Astrocyte of the cerebellum (primary cell): Measurements from ENCODE around the gene NTM.
A peak's percentile ranks its signal among the peaks of the same experiment; 100 is the strongest.

Experiments
- DNase-seq: peaks from one replicate; pipeline ENCODE4 v3.0.0-alpha.2; 2011; ENCODE audit warnings: low read depth
- H3K4me3 ChIP-seq: 2 replicates; pipeline ENCODE4 v1.5.1; 2011; ENCODE audit warnings: mild to moderate bottlenecking, low read depth, low read length, moderate library complexity
- in situ Hi-C: cut with HindIII; loops from 2 replicates; pipeline ENCODE4 v1.10.0; 2017; ENCODE audit warnings: low sequenced_read_pairs
- TF ChIP-seq, protein P1 (sequence below): IDR thresholded peaks from 2 replicates; pipeline ENCODE4 v1.5.1; 2012; ENCODE audit warnings: low read length, low read depth, moderate library complexity, mild to moderate bottlenecking; ENCODE audit errors: missing control alignments

The NTM gene

GRCh38 chr11:132093536-132094259 is 723.3 kb downstream of the NTM start:
- DNase-seq, result no peak

DNA sequence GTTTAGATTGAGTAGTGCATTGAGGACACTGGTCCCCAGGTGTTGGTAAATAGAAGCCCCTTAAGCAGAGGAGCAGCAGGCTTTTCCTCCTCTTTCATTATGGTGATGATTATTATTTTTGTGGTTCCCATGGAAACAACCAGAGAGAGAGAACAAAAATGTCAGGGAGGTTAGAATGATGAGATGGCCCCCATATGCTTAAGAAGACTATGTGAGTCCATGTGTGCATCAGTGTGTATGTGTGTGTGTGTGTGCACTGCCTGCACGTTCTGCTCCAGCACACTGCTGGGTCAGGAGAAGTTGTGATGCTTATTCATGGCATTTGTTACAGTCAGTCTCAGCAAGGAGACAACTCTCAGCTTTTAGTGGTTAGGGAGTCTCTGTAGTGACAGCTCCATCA is 724.2 kb downstream of the NTM start:
- no peak for DNase-seq
- TF ChIP-seq, protein P1, sequence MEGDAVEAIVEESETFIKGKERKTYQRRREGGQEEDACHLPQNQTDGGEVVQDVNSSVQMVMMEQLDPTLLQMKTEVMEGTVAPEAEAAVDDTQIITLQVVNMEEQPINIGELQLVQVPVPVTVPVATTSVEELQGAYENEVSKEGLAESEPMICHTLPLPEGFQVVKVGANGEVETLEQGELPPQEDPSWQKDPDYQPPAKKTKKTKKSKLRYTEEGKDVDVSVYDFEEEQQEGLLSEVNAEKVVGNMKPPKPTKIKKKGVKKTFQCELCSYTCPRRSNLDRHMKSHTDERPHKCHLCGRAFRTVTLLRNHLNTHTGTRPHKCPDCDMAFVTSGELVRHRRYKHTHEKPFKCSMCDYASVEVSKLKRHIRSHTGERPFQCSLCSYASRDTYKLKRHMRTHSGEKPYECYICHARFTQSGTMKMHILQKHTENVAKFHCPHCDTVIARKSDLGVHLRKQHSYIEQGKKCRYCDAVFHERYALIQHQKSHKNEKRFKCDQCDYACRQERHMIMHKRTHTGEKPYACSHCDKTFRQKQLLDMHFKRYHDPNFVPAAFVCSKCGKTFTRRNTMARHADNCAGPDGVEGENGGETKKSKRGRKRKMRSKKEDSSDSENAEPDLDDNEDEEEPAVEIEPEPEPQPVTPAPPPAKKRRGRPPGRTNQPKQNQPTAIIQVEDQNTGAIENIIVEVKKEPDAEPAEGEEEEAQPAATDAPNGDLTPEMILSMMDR, result no peak
- in situ Hi-C loops, result no loop called here
- no peak overlapping the region for H3K4me3 ChIP-seq

More at GRCh38 chr11:132093536-132094259, 723.3 kb downstream of the NTM start:
- TF ChIP-seq, protein P1, result no peak
- in situ Hi-C loops, result no loop called here
- no peak overlapping the region for H3K4me3 ChIP-seq

GRCh38 chr11:132095230-132096131 is 725.1 kb downstream of the NTM start:
- no peak for DNase-seq
- TF ChIP-seq, protein P1, result no peak
- H3K4me3 ChIP-seq, result no peak overlapping the region
- in situ Hi-C loops, result no loop called here

DNA sequence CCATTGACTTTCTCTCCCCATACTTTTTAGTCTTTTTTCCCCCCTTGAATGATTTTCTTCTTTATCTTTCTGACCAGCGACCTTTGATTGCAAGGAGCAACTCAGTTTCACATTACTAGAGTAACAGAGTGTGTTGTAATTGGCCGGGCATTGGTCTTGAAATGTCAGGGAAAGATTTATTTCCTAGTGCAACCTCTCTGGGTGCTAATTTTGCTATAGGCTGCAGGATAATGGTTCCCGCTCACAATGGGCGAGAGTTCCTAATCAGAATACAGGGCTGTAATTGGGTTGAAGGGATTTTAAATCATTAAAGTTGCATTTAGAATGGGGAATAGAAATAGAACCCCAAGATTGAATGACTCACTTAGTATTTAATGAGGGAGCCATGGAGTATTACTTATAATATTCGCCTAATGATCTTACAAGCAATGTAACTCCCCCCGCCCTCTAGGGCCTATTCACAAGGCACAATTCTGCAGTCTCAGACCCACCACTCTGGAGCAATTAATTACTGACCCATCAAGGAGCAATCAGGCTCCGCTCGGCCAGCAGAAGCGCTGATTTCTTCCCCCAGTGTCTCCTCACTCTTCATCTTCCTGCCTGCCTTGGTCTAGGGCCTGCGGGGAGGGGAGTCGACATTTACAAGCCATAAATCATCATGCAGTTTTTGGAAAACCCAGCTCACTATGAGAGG is 725.9 kb downstream of the NTM start:
- in situ Hi-C loops, result no loop called here
- DNase-seq, result no peak
- TF ChIP-seq, protein P1, result no peak
- no peak overlapping the region for H3K4me3 ChIP-seq

DNA sequence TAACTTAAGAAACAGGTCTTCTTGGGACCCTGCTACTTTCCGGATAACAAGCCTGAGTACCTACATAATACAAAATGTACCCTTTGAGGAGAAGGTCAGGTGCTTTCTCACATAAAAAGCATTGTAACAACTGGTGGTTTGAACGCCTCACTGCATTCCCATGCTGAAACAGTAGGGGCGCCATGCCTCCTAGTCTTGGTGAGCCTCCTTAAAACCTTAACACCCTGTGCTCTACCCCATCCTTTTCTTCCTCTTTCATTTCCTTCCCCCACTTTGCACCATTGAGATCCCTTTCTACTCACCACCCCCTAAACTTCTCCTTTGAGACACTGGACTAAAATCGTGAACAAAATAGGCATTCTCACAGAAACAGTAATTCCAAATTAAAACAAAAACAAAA is 729.3 kb downstream of the NTM start:
- in situ Hi-C loops, result no loop called here
- H3K4me3 ChIP-seq, result no peak overlapping the region
- TF ChIP-seq, protein P1, result peak; percentile 50
- no peak for DNase-seq

GRCh38 chr11:132100583-132100982 is 730.2 kb downstream of the NTM start:
- TF ChIP-seq, protein P1, result no peak
- no peak overlapping the region for H3K4me3 ChIP-seq
- in situ Hi-C loops, result no loop called here
- DNase-seq, result no peak
